HG02852 (cell line): ENCODE results near the gene NFKBIA.
A peak's percentile ranks its signal among the peaks of the same experiment; 100 is the strongest.
"Not testable (repeated sequence)": the region's sequence is repeated elsewhere in the genome, so short reads cannot be mapped to it uniquely, and the experiment has no call there.

Experiments used
- ATAC-seq: cut with Tn5 transposase; IDR thresholded peaks from one replicate; pipeline ENCODE4 v1.9.1; 2021; ENCODE audit warnings: mild to moderate bottlenecking, moderate library complexity; ENCODE audit not compliant: unreplicated experiment

The NFKBIA gene

GRCh38 chr14:35404449-35405303 is at the start of gene NFKBIA:
NFKBIA (minus strand) TSS chr14:35404749; CDS start chr14:35404644, 105 bp downstream.
- ATAC-seq, result peak; percentile 57

- no peak for ATAC-seq
These were observed 41.9 kb upstream of the NFKBIA start for GRCh38 chr14:35446450-35446849.

GRCh38 chr14:35444104-35444503 is 39.6 kb upstream of the NFKBIA start:
- no peak for ATAC-seq

DNA sequence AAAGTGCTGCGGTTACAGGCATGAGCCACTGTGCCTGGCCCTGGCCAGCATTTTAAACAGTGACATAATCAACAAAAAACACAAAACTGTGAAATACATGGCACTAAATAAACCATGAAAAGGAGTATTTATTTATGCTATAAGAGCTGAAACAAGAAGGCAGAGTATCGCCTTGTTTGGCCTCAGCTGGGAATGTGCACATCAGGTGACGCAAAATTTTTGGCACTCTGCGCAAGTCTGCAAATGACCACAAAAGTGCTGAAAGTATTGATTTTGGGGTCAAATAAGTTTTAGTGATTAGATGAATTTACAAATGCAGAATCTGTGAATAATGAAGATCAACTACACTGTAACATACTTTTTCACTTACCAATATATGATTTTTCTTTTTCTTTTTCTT is 36.6 kb upstream of the NFKBIA start:
- ATAC-seq, result no peak

DNA sequence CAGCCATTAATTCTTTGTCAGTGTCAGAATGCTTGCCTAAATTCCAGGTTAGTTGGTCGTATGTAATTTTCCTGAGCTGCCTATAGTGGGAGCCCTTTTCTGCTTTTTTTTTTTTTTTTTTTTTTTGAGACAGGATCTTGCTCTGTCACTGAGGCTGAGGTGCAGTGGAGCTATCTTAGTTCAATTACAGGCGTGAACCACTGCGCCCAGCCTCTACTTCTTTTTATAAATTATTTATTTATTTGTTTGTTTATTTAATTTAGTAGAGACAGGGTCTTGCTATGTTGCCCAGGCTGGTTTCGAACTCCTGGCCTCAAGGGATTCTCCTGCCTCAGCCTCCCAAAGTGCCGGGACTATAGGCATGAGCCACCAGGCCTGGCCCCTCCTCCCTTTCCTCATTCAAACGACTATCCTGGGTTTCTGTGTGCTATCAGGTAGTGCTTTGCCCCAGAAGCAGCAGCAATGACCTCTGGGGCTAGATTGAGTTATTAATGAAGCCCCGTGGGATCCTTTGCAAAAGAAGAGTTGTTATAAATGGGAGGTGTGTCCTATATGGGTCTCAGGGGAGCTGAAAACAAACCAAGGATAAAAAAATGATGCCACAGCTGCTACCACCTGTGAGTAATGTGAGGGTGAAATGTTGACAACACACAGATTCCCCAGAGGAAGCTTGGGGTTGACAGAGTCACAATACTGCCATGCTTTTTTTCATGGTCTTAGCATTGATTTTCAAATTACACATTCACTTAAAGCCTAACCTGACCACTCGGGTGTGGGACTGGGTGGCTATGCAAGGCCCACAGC is 34.6 kb upstream of the NFKBIA start:
- no peak for ATAC-seq

- ATAC-seq, result not testable (repeated sequence)
These were observed 33.9 kb upstream of the NFKBIA start for GRCh38 chr14:35438492-35438891.

- ATAC-seq, result no peak
These were observed 30.6 kb upstream of the NFKBIA start for GRCh38 chr14:35435177-35435576.

DNA sequence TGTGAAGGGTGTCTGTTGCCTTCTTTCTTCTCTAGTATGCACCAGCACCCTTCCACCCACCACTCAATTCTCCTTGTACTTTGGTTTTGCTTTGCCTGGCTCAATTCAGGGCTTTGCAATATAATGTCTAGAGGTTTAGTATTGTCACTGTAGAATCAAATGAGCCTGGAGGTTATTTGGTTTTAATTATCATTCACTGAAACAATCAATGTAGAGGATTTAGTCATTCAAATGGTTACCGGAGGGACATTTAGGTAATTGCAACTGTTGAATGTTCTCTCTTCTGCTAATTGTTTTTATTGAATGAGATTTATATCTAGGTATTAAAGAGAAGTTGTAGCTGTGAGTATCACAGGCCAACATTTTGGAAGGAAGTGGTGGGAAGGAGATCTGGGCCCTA is 29.3 kb upstream of the NFKBIA start:
- ATAC-seq, result no peak

GRCh38 chr14:35430459-35431199 is 26.1 kb upstream of the NFKBIA start:
- ATAC-seq, result no peak

DNA sequence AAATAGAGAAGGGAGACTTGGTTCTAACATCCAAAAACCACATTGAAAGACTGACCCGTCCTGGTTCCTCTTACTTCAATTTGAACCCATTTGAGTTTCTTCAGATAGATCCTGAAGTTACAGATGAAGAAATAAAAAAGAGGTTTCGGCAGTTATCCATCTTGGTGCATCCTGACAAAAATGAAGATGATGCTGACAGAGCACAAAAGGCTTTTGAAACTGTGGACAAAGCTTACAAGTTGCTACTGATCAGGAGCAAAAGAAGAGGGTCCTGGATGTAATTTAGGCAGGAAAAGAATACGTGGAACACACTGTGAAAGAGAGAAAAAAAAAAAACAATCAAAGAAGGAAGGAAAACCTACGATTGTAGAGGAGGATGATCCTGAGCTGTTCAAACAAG is 25.4 kb upstream of the NFKBIA start:
- no peak for ATAC-seq

- ATAC-seq, result no peak
These were observed 21.3 kb upstream of the NFKBIA start for GRCh38 chr14:35425850-35426249.

DNA sequence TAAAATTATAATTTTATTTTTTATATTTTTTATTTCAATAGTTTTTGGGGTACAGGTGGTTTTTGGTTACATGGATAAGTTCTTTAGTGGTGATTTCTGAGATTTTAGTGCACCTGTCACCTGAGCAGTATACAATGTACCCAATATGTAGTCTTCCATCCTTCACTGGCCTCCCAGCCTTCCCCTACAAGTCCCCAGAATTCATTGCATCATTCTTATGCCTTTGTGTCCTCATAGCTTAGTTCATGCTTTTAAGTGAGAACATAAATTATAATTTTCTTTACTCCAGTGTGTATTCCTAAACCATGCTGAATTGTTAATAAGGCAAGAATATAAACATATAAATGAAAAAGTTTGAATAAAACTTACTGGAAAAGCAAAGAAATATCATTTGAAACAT is 19.1 kb upstream of the NFKBIA start:
- ATAC-seq, result no peak

DNA sequence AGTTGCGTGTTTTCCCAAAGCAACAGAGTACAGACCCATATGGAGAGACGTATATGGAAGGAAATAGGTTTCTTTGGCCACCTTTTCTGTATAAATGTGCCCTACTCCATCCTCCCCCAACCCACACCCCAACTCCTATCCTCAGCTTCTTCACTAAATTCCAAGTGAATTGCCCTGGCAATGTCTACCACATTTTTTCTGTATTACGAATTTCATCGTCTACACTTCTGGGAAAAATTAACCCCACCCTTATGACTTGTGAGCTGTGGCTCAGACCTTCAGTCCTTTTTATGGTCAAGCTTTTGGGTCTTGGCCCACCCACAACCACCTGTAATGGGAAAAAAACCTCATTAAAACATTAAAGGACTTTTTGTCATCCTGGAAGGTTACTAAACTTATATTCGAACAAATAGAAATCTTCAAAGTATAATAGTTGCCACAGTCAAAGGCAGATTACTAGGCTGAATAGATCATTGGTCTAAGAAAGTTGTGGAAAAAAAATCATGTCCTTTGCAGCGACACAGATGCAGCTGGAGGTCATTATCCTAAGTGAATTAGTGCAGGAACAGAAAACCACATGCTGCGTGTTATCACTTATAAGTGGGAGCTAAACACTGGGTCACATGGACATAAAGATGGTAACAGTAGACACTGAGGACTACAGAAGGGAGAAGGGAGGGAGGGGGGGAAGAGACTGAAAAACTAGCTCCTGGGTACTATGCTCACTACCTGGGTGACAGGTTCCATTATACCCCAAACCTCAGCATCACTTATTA is 15.7 kb upstream of the NFKBIA start:
- no peak for ATAC-seq

DNA sequence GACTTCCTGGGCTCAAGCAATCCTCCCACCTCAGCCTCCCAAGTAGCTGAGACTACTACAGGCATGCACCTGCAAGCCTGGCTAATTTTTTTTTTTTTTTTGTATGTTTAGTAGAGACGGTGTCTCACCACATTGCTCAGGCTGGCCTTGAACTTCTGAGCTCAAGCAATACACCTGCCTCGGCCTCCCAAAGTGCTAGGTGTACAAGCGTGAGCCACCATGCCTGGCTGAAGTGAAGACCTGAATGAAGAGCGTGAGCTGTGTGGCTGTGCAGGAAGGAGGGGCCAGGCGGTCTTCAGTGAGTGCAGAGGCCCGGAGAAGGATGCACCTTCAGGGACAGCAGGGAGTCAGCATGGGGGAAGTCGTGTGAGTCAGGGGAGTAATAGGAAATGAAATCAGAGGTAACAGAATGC is 14.9 kb upstream of the NFKBIA start:
- no peak for ATAC-seq

- ATAC-seq, result no peak
These were observed 13.5 kb upstream of the NFKBIA start for GRCh38 chr14:35418093-35418492.

- ATAC-seq, result peak; percentile 50
These were observed 11.7 kb upstream of the NFKBIA start for GRCh38 chr14:35416108-35416750.

DNA sequence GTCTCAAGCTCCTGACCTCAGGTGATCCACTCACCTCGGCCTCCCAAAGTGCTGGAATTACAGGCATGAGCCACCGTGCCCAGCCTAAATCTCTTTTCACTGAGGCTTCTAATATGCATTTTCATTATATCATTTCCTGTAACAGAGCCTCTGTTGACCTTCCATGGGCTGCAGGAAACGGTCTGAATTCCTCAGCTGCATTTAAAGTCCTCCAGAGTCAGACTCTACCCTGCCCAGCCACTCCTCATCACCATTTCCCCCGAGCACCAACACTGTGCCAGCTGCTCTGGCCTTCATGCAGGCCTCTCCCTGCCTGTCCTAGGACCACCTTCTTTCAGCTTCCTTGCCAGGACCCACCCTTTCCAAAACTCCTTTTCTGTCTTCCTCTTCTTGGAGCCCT is 9.8 kb upstream of the NFKBIA start:
- no peak for ATAC-seq

GRCh38 chr14:35412272-35413056 is 7.9 kb upstream of the NFKBIA start:
- ATAC-seq, result no peak

DNA sequence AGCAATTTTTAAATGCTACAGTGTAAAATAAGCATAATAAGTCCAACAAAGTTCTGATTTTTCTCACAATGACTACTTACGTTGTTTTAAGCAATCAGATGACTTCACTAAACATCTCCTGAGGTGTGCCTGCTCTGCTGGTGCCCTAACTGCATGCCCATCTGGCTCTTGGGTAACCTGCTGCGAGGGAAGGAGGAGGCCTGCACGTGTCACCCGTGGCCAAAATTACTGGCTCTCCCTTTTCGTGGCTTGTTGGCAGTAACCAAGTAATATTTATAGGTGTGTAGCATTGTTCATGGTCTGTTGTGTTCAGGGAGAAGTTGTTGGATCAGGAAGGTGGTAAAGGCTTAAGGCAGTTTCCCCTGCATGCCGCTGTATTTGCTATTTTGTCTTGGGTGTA is 6.3 kb upstream of the NFKBIA start:
- ATAC-seq, result no peak
